GM23338 (cell line): ENCODE measurements around the gene PCDHAC2.

Experiments used
- CREB1 ChIP-seq: fragments of 250-450 bp; sonication (Bioruptor Pico); IDR thresholded peaks from 2 replicates; pipeline ENCODE4 v1.5.0; 2020; ENCODE audit warnings: low read depth, mild to moderate bottlenecking, moderate library complexity
- EZH2 ChIP-seq: fragments of 200-600 bp; sonication (generic); IDR thresholded peaks from one replicate; pipeline ENCODE4 v1.8.0; 2017; ENCODE audit warnings: antibody characterized with exemption, mild to moderate bottlenecking, low read depth; ENCODE audit not compliant: unreplicated experiment
- EZH2phosphoT487 ChIP-seq: fragments of 200-600 bp; sonication (generic); IDR thresholded peaks from one replicate; pipeline ENCODE4 v1.8.1; 2018; ENCODE audit warnings: antibody characterized with exemption; ENCODE audit not compliant: unreplicated experiment
- JUNB ChIP-seq: IDR thresholded peaks from one replicate; pipeline ENCODE4 v1.6.1; 2016; ENCODE audit warnings: antibody characterized with exemption; ENCODE audit not compliant: unreplicated experiment
- NANOG ChIP-seq: IDR thresholded peaks from 2 replicates; pipeline ENCODE4 v1.6.1; 2016; ENCODE audit warnings: antibody characterized with exemption, borderline replicate concordance
- POLR2AphosphoS5 ChIP-seq: IDR thresholded peaks from 2 replicates; pipeline ENCODE4 v1.6.1; 2016; ENCODE audit warnings: antibody characterized with exemption, low read depth
- ZNF114 ChIP-seq: fragments of 250-450 bp; sonication (Bioruptor Pico); IDR thresholded peaks from 2 replicates; pipeline ENCODE4 v1.5.0; 2020; ENCODE audit warnings: mild to moderate bottlenecking, moderate library complexity
- TF ChIP-seq, protein P1 (sequence below), 2 experiments: fragments of 200-600 bp in 1 of 2; sonication (generic) in 1 of 2; conservative IDR thresholded peaks; 2 replicates each; pipeline versions ENCODE4 v1.5.1 to v1.6.1; 2016 to 2017; ENCODE audit warnings: antibody characterized with exemption in 2 of 2, low read depth in 2 of 2, mild to moderate bottlenecking in 2 of 2, moderate library complexity in 1 of 2
- TF ChIP-seq, protein P2 (sequence below): IDR thresholded peaks from 2 replicates; pipeline ENCODE4 v1.6.1; 2016; ENCODE audit warnings: antibody characterized with exemption
- TF ChIP-seq, protein P3 (sequence below): IDR thresholded peaks from one replicate; pipeline ENCODE4 v1.6.1; 2018; ENCODE audit warnings: antibody characterized with exemption; ENCODE audit not compliant: unreplicated experiment

GRCh38 chr5:141003031-141003430 is 36.8 kb downstream of the PCDHAC2 start:
- TF ChIP-seq, protein P1, sequence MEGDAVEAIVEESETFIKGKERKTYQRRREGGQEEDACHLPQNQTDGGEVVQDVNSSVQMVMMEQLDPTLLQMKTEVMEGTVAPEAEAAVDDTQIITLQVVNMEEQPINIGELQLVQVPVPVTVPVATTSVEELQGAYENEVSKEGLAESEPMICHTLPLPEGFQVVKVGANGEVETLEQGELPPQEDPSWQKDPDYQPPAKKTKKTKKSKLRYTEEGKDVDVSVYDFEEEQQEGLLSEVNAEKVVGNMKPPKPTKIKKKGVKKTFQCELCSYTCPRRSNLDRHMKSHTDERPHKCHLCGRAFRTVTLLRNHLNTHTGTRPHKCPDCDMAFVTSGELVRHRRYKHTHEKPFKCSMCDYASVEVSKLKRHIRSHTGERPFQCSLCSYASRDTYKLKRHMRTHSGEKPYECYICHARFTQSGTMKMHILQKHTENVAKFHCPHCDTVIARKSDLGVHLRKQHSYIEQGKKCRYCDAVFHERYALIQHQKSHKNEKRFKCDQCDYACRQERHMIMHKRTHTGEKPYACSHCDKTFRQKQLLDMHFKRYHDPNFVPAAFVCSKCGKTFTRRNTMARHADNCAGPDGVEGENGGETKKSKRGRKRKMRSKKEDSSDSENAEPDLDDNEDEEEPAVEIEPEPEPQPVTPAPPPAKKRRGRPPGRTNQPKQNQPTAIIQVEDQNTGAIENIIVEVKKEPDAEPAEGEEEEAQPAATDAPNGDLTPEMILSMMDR (conservative IDR thresholded peaks at IDR 0.05; ENCODE audit: low read depth in 2 of 2), result no peak
- no peak for TF ChIP-seq EZH2
- no peak for TF ChIP-seq EZH2phosphoT487
- no peak for TF ChIP-seq POLR2AphosphoS5
- TF ChIP-seq CREB1 (CRISPR knock-in tag), result no peak
- TF ChIP-seq JUNB, result no peak
- TF ChIP-seq NANOG, result no peak
- TF ChIP-seq, protein P2, sequence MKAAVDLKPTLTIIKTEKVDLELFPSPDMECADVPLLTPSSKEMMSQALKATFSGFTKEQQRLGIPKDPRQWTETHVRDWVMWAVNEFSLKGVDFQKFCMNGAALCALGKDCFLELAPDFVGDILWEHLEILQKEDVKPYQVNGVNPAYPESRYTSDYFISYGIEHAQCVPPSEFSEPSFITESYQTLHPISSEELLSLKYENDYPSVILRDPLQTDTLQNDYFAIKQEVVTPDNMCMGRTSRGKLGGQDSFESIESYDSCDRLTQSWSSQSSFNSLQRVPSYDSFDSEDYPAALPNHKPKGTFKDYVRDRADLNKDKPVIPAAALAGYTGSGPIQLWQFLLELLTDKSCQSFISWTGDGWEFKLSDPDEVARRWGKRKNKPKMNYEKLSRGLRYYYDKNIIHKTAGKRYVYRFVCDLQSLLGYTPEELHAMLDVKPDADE, result no peak
- TF ChIP-seq ZNF114 (CRISPR knock-in tag), result no peak
- TF ChIP-seq, protein P3, sequence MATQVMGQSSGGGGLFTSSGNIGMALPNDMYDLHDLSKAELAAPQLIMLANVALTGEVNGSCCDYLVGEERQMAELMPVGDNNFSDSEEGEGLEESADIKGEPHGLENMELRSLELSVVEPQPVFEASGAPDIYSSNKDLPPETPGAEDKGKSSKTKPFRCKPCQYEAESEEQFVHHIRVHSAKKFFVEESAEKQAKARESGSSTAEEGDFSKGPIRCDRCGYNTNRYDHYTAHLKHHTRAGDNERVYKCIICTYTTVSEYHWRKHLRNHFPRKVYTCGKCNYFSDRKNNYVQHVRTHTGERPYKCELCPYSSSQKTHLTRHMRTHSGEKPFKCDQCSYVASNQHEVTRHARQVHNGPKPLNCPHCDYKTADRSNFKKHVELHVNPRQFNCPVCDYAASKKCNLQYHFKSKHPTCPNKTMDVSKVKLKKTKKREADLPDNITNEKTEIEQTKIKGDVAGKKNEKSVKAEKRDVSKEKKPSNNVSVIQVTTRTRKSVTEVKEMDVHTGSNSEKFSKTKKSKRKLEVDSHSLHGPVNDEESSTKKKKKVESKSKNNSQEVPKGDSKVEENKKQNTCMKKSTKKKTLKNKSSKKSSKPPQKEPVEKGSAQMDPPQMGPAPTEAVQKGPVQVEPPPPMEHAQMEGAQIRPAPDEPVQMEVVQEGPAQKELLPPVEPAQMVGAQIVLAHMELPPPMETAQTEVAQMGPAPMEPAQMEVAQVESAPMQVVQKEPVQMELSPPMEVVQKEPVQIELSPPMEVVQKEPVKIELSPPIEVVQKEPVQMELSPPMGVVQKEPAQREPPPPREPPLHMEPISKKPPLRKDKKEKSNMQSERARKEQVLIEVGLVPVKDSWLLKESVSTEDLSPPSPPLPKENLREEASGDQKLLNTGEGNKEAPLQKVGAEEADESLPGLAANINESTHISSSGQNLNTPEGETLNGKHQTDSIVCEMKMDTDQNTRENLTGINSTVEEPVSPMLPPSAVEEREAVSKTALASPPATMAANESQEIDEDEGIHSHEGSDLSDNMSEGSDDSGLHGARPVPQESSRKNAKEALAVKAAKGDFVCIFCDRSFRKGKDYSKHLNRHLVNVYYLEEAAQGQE, result no peak
